Tibial artery (tissue), 4 donors: ENCODE data around the gene DUOXA2.
A peak's percentile ranks its signal among the peaks of the same experiment; 100 is the strongest.

ENCODE experiments used
- DNase-seq, 2 donors: peaks; one replicate each; pipeline ENCODE4 v3.0.0-alpha.2; 2019
- H3K27ac ChIP-seq, 2 donors: fragments of 200-600 bp; sonication (generic) in 1 of 2; 1 replicate in 1 of 2; 2 replicates in 1 of 2; pipeline ENCODE4 v1.5.1; 2018 to 2019; ENCODE audit warnings: mild to moderate bottlenecking in 1 of 2
- H3K27me3 ChIP-seq, 2 donors: fragments of 200-600 bp; sonication (generic) in 1 of 2; one replicate each; pipeline versions ENCODE4 v1.5.1 to v1.6.0; 2016 to 2019
- H3K36me3 ChIP-seq, 3 donors: fragments of 200-600 bp; sonication (generic) in 2 of 3; one replicate each; pipeline ENCODE4 v1.5.1; 2016 to 2019; ENCODE audit warnings: mild to moderate bottlenecking in 2 of 3
- H3K4me1 ChIP-seq, 4 donors: fragments of 200-600 bp; sonication (generic) in 2 of 4; 1 replicate in 3 of 4; 2 replicates in 1 of 4; pipeline ENCODE4 v1.5.1; 2016 to 2019
- H3K4me3 ChIP-seq, 2 donors: fragments of 200-600 bp; sonication (generic) in 1 of 2; 1 replicate in 1 of 2; 2 replicates in 1 of 2; pipeline ENCODE4 v1.5.1; 2018 to 2019; ENCODE audit warnings: mild to moderate bottlenecking in 2 of 2
- H3K9me3 ChIP-seq, 3 donors: fragments of 200-600 bp; sonication (generic) in 1 of 3; one replicate each; pipeline ENCODE4 v1.5.1; 2016 to 2019
- intact Hi-C: fragments of 100-400 bp; cut with DNase I; formaldehyde crosslinking; loops from one replicate; pipeline ENCODE4 v1.15.0; 2023; ENCODE audit warnings: low total_unique reads
- TF ChIP-seq, protein P1 (sequence below), 2 experiments: fragments of 200-600 bp in 1 of 2; fragments of 450-650 bp in 1 of 2; IDR thresholded peaks; one replicate each; pipeline ENCODE4 v1.5.1; 2017 to 2019; ENCODE audit warnings: antibody characterized with exemption in 2 of 2, mild to moderate bottlenecking in 1 of 2, moderate library complexity in 1 of 2

The DUOXA2 gene

GRCh38 chr15:45115312-45115820 lies 1.2 kb downstream of the DUOXA2 start:
- H3K27me3 ChIP-seq: peaks cover 0 to 91% of the 10 kb centered on the region in 2 donors
- H3K4me1 ChIP-seq: peaks cover 0 to 46% (median 36%) of the 10 kb centered on the region in 4 donors
- no peak for DNase-seq
- no peaks in the 10 kb centered on the region for H3K9me3 ChIP-seq
- H3K4me3 ChIP-seq: no peak overlapping the region
- H3K27ac ChIP-seq: no peak overlapping the region
- TF ChIP-seq, protein P1, sequence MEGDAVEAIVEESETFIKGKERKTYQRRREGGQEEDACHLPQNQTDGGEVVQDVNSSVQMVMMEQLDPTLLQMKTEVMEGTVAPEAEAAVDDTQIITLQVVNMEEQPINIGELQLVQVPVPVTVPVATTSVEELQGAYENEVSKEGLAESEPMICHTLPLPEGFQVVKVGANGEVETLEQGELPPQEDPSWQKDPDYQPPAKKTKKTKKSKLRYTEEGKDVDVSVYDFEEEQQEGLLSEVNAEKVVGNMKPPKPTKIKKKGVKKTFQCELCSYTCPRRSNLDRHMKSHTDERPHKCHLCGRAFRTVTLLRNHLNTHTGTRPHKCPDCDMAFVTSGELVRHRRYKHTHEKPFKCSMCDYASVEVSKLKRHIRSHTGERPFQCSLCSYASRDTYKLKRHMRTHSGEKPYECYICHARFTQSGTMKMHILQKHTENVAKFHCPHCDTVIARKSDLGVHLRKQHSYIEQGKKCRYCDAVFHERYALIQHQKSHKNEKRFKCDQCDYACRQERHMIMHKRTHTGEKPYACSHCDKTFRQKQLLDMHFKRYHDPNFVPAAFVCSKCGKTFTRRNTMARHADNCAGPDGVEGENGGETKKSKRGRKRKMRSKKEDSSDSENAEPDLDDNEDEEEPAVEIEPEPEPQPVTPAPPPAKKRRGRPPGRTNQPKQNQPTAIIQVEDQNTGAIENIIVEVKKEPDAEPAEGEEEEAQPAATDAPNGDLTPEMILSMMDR (IDR thresholded peaks at IDR 0.05): no peak
- intact Hi-C loops: no loop called here
- no peaks in the 10 kb centered on the region for H3K36me3 ChIP-seq

DNA sequence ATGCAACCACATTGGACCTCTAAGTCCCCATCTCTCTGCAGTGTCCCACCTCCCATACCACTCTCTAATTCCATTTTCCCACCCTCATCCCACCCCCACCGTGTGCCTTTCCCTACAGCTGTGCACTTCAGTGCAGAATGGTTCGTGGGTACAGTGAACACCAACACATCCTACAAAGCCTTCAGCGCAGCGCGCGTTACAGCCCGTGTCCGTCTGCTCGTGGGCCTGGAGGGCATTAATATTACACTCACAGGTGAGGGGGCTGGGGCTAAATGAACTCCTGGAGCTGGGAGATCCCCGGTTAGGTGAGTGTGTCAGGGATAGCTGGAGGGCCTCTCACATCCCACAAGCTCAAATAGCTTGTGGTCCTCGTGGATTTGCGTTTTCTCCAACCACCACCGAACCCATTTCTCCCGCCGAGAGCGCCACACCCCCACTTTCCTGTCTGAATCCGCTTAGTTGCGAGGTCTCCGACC lies 1.9 kb downstream of the DUOXA2 start:
- H3K4me3 ChIP-seq: no peak overlapping the region
- no peak overlapping the region for H3K27ac ChIP-seq
- no peak for DNase-seq
- no peaks in the 10 kb centered on the region for H3K36me3 ChIP-seq
- no peaks in the 10 kb centered on the region for H3K9me3 ChIP-seq
- H3K4me1 ChIP-seq: peaks cover 0 to 46% (median 36%) of the 10 kb centered on the region in 4 donors
- H3K27me3 ChIP-seq: peaks cover 0 to 93% of the 10 kb centered on the region in 2 donors
- intact Hi-C loops: no loop called here
- TF ChIP-seq, protein P1 (IDR thresholded peaks at IDR 0.05): no peak

DNA sequence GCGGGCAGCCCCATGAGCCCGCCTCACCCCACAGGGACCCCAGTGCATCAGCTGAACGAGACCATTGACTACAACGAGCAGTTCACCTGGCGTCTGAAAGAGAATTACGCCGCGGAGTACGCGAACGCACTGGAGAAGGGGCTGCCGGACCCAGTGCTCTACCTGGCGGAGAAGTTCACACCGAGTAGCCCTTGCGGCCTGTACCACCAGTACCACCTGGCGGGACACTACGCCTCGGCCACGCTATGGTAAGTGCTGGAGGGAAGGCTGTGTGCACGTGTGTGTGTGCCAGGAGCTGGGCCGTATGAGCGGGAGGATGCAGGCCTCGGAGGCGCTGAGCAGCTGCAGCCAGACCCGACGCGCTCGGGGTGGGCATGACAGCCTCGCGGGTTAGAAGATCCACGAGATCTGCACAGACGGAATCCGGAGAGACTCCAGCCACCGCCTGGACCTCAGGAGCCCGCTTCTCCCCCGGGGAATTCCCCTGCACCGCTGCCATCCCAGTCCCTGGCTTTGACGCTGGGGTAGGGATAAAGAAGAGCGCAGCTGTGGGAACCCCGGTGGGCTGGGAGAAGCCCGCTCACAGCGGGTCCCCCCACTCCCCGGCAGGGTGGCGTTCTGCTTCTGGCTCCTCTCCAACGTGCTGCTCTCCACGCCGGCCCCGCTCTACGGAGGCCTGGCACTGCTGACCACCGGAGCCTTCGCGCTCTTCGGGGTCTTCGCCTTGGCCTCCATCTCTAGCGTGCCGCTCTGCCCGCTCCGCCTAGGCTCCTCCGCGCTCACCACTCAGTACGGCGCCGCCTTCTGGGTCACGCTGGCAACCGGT lies 2.6 kb downstream of the DUOXA2 start:
- no peaks in the 10 kb centered on the region for H3K9me3 ChIP-seq
- no peak for DNase-seq
- TF ChIP-seq, protein P1 (IDR thresholded peaks at IDR 0.05): no peak
- no peaks in the 10 kb centered on the region for H3K36me3 ChIP-seq
- peak overlapping the region in 1 of 2 donors; percentile 25 for H3K4me3 ChIP-seq
- peaks cover 0 to 45% (median 35%) of the 10 kb centered on the region in 4 donors for H3K4me1 ChIP-seq
- H3K27ac ChIP-seq: no peak overlapping the region
- H3K27me3 ChIP-seq: peaks cover 0 to 95% of the 10 kb centered on the region in 2 donors
- intact Hi-C loops: no loop called here

GRCh38 chr15:45117308-45118130 lies 3.4 kb downstream of the DUOXA2 start:
- peaks cover 0 to 38% (median 31%) of the 10 kb centered on the region in 4 donors for H3K4me1 ChIP-seq
- H3K4me3 ChIP-seq: peak overlapping the region; percentile 22 to 36
- no peak overlapping the region for H3K27ac ChIP-seq
- no peaks in the 10 kb centered on the region for H3K36me3 ChIP-seq
- DNase-seq: no peak
- H3K9me3 ChIP-seq: no peaks in the 10 kb centered on the region
- intact Hi-C loops: no loop called here
- H3K27me3 ChIP-seq: peaks cover 0 to 92% of the 10 kb centered on the region in 2 donors
- TF ChIP-seq, protein P1 (IDR thresholded peaks at IDR 0.05): no peak

DNA sequence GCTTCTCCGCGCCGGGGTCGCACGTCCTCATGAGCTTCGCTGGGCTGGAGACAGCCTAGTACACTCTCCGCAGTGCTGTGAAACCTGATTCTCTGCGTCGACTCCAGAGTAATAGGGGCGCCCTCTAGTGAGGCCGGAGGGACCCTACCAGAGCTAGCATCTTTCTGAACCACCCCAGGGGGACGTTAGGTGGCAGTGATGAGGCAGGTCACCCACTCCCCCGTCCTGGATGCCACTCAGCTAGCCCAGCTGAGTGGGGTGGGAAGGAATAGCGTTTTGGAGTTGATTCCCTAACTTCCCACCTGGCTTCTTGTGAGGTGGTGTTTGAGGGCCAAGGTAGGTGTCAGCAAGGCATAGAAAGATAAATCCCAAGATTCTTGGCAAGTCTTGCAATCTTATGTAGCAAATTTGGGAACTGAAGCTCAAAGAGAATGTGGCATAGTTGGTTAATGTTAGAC lies 4.0 kb downstream of the DUOXA2 start:
- peak; percentile 87 for DNase-seq
- intact Hi-C loops: no loop called here
- H3K4me3 ChIP-seq: peak overlapping the region; percentile 22 to 36

More for the DNA sequence above, 4.0 kb downstream of the DUOXA2 start:
- Histone ChIP-seq H3K27ac (no peak overlapping the region), H3K27me3 (peaks cover 0 to 92% of the 10 kb centered on the region in 2 donors), H3K9me3 (no peaks in the 10 kb centered on the region), H3K36me3 (no peaks in the 10 kb centered on the region), H3K4me1 (peaks cover 0 to 31% (median 25%) of the 10 kb centered on the region in 4 donors)
- TF ChIP-seq, protein P1 (IDR thresholded peaks at IDR 0.05): peak; percentile 88 to 94
